GM04503 (cell line): ENCODE data around the gene PIP4P1.

ENCODE experiments used
- DNase-seq: peaks from one replicate; pipeline ENCODE4 v3.0.0-alpha.2; 2012; ENCODE audit warnings: low read depth

PIP4P1 gene

GRCh38 chr14:20435582-20436362, 25.5 kb downstream of the PIP4P1 start, which contains the start of gene KLHL33:
Gene KLHL33, minus strand, starts transcription at chr14:20436166. Its CDS starts 355 bp downstream, at chr14:20435811.
- no peak for DNase-seq

DNA sequence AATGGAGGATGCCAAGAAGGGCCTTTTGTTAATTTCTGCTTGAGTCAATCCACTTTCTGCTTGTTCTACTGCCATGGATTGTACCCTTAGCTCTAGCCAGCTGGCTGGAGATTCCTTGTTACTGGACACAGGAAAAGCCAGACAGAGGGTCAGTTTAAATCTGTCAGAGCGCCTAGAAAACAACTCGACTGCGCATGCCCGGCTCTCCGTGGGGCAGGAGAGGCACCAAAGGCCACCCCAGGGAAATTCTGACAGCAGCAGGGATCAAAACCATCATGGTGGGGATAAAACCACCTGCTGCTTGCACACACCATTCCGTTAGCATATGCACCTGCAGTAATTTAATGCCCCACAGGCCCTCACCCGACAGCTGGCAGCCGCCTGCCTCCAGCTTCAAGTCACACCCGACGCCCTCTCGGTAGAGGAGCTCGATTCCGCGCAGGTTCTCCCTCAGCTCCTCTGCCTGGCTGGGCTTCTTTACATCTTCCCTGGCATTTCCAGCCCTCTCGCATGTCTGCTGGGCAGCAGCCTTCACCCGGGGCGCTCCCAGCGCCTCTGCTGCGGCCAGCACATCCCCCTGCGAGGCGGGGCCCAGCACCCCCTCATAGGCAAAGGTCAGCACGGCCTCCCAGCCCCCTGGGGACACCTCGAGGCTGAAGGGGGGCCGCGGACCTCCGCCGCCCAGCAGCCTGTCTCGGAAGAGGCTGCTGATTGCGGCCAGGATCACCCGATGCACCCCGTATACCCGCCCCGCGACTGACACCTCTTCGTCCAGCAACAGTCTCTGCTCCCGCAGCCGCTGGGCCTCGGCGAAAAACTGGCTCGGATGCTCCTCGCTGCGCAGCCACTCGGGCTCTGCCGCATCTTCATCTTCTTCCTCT, 26.3 kb downstream of the PIP4P1 start:
- DNase-seq = no peak

DNA sequence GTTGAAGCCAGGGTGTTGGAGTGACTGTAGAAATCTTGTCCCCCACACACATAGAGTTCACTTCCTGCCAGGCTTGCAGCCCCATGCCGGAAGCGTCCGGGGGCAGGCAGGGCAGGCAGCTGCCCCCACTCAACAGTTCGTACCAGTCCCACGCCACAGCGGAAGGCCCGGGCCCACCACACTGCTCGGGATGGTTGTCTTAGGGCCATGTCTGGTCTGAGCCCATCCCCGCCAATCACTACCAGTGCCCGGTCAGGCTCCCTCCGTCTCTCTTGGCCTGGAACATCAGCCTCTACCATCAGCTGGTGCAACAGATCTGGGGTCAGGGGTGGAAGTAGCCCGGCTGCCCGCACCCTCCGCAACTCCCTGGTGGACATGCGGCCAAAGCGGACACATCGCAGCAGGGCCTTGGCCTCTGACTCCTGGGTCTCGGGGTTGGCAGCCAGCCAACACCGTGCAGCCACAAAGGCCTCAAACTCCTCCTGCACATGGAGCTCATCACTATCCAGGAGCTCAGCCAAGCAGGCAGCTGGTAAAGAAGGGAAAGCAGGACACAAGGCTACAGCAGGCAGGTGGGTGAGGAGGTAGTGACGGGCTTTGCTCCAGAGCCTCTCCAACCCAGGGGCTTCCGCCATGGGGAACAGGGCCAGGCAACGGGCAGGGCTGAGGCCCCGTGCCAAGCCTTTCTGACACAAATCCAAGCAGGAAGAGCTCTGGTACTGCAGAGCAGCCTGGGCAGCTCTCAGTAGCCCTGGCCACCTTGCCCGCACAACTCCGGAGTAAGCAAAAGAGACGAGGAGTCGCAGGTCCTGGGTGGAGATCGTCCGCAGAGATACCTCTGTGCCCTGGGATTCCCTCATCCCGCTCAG, 31.2 kb downstream of the PIP4P1 start:
- no peak for DNase-seq

DNA sequence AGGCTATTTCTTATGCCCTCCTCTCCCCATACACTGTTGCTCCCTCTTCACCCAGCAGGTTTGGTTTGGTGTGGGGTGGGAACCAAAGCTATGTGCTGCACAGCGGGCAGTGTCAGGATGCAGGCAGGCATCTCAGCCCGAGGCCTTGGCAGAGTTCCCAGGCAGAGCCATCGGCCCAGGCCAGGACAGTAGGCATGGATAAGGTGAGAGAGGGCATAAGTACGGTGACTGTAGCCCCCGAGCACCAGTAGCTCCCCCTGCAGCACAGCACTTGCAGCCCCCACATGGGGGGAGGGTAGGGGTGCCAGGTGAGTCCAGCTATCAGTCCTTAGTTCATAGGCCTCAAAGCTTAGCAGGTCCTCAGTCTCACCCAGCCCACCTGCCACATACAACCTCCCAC, 32.4 kb downstream of the PIP4P1 start:
- DNase-seq = no peak

GRCh38 chr14:20428010-20428365, 33.2 kb downstream of the PIP4P1 start:
- no peak for DNase-seq

- DNase-seq = no peak
Measured at GRCh38 chr14:20427231-20428009, 33.8 kb downstream of the PIP4P1 start.

GRCh38 chr14:20424851-20425250, 36.4 kb downstream of the PIP4P1 start:
- DNase-seq = no peak

- DNase-seq = no peak
Measured at GRCh38 chr14:20422886-20423285, 38.3 kb downstream of the PIP4P1 start.

DNA sequence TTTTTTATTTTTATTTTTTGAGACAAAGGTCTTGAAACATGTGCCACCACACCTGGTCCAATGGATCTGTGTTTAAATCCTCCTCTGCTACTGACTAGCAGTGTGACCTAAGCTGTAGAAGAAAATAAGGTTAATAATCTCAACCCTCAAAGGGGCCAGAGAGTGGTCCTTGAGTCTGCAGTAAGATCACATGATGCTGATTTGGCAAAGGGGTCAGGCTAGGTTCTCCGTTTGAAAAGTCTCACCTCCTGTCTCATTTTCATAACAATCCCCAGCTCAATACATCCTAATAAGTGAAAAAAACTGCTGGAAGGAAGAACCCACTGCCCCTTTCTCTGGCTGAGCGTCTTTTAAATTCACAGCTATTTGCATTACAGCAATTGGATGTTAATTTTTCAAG, 40.0 kb downstream of the PIP4P1 start:
- no peak for DNase-seq

GRCh38 chr14:20419419-20419818, 41.8 kb downstream of the PIP4P1 start:
- DNase-seq = no peak

- no peak for DNase-seq
Measured at GRCh38 chr14:20418501-20418909, 42.7 kb downstream of the PIP4P1 start.

GRCh38 chr14:20417250-20418186, 43.7 kb downstream of the PIP4P1 start:
- no peak for DNase-seq

- no peak for DNase-seq
Measured at GRCh38 chr14:20416223-20416622, 45.0 kb downstream of the PIP4P1 start.

DNA sequence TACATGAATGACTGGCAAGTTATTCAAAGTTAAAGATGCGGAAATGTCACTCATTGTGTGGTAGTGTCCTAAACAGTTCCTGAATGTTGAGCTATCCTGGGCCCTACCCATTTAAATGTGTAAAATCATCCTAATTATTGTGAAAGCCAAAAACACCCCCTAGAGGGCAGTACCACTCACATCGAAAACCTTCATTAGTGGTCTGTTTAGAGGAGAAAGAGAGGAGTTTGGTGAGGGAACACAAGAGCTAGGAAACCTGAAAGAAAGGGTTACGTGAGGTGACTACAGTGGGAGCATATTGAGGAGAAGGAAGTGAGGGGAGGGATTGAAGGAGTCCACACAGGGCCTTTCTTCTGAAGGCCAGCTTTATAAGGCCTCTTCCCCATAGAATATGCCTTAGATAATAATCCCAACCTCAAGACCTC, 45.4 kb downstream of the PIP4P1 start:
- no peak for DNase-seq

GRCh38 chr14:20413744-20414082, 47.5 kb downstream of the PIP4P1 start:
- DNase-seq = no peak

GRCh38 chr14:20412876-20413743, 48.1 kb downstream of the PIP4P1 start, which contains the start of gene TEP1:
Gene TEP1, minus strand, starts transcription at chr14:20413501. Its CDS starts 5,062 bp downstream, at chr14:20408439.
- peak; percentile 57 for DNase-seq

DNA sequence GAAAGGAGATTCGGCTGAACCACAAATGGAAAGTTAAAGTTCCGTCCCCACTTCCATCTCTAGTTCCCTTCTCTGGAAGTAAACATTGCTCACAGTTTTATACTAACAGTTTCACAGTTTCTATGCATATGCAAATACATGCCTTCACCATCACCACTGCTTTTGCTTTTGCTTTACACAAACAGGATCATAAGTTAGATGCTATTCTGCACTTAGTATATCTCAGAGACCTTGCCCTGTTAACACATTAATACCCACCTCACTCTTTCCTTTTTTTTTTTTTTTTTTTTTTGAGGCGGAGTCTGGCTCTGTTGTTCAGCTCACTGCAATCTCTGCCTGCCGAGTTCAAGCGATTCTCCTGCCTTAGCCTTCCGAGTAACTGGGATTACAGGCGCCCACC, 48.8 kb downstream of the PIP4P1 start:
- no peak for DNase-seq

- DNase-seq = no peak
Measured at GRCh38 chr14:20409226-20409625, 52.0 kb downstream of the PIP4P1 start.
